GM18517 (cell line): ENCODE results near the gene SLC2A5.

Experiments
- ATAC-seq: cut with Tn5 transposase; IDR thresholded peaks from one replicate; pipeline ENCODE4 v1.9.1; 2021; ENCODE audit warnings: mild to moderate bottlenecking, moderate library complexity; ENCODE audit not compliant: unreplicated experiment

SLC2A5 gene

DNA sequence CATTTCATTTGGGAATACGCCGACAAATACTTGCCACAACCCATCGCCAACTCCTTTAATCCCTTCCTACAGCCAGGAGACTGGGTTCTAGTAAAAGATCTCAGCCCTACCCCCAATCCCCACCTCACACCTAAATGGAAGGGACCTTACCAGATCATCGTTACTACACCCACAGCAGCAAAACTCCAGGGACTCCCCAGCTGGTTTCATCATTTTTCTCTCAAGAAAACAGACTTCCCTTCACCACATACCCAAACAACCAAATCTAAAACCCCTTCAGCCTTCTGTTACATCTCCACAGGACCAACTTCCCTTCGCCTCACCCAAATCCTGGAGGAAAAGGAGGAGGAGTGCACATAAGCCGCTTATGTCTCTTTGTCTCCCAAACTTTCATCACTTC, 23.7 kb upstream of the SLC2A5 start:
- ATAC-seq, result no peak

DNA sequence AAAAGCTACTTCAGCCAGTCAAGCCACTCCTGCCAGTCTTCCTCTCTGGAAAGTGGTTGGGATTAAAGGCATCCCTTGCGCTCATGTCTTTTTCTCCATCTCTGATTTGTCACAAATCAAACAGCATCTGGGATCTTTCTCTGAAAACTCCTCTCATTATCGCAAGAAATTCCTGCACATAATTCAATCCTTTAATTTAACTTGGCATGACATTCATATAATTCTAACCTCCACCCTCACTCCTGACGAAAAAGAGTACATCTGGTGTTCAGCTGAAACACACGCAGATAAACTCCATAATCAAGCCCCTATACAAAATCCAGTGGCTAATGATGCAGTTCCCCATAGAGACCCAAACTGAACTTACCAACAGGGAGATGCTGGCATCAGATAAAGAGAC, 19.4 kb upstream of the SLC2A5 start:
- no peak for ATAC-seq

DNA sequence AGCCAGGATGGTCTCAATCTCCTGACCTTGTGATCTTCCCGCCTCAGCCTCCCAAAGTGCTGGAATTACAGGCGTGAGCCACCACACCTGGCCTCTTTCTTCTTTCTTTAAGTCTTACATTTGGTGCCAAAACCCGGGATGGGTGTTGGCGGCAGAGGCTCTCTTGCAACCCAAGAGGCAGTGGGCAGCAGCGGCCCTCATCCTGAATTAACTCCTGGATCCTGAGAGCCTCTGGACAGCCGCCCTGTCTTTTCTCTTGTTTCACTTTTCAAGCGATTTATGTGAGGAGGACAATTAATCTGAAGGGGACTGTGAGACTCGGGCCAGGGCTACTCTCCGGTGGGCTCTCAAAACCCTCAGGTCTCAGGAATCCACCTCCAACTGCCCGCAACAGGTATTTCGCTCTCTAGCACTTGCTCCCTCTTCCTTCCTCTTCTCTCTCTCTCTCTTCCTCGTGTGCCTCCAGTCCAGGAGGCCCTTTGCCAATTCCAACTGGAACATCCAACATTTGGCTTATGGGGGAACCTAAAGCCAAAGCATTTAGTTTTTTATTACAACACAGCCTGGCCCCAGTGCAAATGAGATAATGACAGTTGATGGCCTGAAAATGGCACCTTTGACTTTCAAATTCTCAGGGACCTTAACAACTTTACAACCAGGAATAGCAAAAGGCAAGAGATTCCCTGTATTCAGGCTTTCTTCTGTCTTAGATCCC, 18.1 kb upstream of the SLC2A5 start:
- no peak for ATAC-seq

DNA sequence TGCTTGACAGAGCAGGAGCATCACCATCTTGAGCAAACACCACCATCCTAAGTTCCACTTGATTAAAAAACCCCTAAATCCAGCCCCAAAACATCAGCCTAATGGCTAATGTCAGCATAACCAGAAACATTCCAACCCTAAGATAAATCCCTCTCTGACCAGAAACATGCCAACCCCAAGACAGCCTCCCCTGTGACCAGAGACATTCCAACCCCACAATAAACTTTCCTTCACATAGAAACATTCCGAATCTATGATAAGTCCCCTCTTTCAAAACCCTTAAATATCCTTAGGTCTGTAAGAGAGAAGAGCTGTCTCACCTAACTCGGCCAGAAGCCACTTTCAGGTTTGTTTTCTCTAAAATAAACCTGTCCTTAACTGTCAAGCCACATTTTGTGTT, 17.4 kb upstream of the SLC2A5 start:
- no peak for ATAC-seq

DNA sequence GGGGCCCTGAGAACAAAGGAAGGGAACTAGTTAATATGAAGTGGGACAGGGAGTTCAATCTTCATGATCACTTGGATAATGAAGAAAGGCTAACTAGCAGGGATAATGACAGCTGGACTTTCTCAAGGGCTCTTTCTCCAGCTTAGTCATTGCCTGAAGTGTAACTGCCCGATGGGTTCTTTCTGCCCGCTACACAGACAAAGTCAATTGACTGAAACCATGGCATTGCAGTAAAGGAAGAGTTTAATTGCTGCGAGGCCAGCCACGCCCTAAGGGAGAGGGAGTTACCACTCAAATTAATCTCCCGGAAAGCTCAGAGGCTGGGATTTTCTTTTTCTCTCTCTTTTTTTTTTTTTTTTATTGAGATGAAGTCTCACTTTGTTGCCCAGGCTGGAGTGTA, 16.6 kb upstream of the SLC2A5 start:
- ATAC-seq, result no peak

DNA sequence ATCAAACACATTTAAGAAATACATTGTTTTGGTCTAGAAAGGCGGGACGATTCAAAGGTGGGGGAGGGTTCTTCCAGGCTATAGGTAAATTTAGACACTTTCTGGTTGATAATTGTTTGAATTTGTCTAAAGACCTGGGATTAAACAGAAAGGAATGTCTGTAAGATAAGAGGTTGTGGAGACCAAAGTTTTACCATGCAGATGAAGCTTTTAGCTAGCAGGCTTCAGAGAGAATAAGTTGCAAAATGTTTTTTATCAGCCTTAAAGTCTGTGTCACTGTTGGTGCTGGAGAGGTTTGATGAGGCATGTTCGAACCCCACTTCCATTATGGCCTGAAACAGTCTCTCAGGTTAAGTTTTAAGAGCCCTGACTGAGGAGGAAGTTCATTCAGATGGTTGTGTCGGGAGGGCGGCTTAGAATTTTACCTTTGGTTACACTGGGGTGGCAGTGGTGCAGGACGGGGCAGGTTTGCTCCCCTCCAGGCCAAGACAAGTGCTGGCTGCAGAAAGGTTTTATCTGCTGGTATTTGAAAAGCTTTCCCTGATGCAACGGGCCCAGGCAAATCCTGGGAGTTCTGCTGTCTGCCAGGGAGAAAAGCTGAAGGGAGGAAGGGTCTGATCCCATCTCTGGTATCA, 16.0 kb upstream of the SLC2A5 start:
- no peak for ATAC-seq

DNA sequence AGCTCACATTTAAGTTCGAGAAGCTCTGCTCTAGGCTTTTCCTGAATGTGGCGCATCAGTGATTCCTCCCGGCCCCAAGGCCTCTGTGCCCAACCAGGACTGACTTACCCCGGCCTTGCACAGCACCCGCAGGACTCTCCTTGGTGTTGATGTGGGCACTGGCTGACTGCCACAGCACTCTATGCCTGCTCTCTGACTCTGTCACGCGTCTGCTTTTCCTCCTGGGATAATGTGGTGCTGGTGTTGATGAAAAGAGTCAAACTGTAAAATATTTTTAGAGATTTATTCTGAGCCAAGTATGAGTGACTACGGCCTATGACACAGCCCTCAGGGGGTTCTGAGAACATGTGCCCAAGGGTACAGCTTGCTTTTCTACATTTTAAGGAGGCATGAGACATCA, 15.5 kb upstream of the SLC2A5 start:
- ATAC-seq, result no peak

DNA sequence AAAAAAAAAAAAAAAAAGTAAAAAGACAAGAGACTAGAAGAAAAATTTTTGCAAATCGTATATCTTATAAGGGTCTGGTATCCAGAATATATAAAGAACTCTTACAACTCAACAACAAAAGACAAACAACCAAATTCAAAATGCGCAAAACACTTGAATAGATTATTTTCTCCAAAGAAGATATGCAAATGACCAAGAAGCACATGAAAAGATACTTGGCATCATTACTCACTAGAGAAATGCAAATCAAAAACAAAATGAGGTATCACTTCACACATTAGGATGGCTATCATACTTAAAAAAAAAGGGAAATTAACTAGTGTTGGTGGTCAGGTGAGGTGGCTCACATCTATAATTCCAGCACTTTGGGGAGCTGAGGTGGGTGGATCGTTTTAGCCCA, 12.0 kb upstream of the SLC2A5 start:
- no peak for ATAC-seq

DNA sequence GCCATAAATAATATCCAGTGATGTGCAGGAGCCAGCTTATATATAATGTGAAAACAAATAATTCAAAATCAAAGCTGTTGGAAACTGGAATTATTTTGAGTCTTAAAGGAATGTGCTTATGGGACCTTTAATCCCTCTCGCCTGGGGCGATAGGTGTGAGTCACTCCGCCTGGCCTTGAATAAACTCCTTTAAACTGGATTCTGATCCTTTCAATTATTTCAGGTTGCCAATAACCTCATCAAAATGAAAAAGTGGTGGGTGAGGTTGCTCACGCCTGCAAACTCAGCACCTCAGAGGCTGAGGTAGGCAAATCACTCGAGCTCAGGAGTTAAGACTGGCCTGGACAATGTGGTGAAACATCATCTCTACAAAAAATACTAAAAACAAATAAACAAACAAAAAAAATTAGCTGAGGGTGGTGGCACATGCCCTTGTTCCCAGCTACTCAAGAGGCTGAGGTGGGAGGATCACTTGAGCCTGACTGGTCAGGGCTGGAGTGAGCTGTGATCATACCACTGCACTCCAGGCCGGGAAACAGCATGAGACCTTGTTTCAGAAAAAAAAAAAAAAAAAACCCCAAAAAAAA, 11.4 kb upstream of the SLC2A5 start:
- no peak for ATAC-seq

DNA sequence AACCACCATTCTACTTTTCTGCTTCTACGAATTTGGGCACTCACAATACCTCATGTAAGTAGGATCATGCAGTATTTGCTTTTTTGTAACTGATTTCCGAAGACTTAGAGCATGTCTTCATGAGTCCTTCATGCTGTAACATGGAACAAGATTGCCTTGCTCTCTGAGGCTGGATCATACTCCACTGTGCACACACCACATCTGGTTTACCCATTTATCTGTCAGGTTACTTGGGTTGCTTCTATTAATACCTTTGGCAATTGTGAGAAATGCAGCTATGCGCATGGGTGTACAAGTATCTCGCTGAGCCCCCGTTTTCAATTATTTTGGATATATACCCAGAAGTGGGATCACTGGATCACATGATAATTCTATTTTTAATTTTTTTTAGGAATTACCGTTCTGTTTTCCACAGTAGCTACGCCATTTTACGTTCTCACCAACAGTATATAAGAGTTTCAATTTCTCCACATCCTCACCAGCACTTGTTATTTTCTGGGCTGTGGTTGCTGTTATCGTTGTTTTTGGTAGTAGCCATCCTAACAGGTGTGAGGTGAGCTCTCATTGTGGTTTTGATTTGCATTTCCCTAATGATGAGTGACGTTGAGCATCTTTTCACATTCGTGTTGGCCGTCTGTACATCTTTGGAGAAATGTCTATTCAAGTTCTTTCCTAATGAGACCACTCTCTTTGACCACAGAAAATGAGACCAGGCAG, 10.7 kb upstream of the SLC2A5 start:
- peak; percentile 52 for ATAC-seq

DNA sequence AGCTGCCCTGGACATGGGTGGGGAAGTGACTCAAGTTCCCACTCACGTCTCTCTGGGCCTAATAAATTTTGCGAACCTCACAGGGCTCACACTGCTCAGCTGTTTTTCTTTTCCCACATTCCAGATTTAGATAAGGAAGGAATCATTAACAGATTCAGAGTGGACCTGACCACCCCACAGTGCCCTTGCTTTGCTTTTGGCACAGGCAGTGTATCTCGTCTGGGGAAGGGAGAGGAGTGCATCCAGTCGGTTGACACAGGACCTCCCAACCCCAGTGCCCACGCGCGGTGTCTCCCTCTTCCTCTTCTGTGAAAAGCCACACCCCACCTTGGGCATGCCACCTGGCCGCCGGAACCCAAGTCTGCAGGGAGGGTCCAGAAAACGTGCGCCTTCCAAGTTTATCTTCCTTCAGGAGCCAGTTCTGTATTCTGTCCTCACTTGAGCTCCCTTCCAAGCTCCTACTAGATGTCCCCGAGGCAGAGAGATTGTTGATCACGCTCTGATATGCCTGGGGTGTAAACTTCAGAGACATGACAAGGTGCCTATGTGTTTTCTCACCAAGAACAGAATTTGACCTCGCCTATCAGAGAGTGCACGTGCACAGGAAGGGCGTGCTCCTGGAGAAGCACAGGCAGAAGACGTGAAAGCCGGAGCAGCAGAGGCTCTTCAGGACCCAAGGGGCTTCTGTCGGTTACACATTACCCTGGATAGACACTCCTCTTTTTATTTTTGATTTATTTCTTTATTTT, 9.5 kb upstream of the SLC2A5 start:
- ATAC-seq, result no peak

DNA sequence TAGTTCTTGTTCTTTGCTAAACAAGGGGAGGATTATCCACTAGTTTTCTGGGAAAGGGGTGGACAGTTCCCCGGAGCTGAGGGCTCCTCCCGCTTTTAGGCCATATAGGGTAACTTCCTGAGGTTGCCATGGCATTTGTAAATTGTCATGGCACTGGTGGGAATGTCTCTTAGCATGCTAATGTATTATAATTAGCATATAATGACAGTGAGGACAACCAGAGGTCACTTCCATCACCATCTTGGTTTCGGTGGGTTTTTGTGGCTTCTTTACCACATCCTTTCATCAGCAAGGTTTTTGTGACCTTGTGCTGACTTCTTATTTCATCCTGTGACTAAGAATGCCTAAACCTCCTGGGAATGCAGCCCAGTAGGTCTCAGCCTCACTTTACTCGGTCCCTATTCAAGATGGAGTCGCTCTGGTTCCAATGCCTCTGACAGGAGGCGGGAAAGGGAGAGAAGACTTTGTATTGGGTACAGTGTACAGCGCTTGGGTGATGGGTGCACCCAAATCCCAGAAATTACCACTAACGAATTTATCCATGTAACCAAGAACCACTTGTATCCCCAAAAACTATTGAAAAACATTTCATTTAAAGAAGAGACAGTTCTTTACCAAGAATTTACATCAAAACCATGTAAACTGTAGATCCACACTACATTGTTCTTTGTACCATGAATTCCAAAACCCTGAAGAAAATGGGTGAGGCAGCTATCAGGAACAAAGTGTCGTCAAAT, 8.7 kb upstream of the SLC2A5 start:
- ATAC-seq, result no peak

DNA sequence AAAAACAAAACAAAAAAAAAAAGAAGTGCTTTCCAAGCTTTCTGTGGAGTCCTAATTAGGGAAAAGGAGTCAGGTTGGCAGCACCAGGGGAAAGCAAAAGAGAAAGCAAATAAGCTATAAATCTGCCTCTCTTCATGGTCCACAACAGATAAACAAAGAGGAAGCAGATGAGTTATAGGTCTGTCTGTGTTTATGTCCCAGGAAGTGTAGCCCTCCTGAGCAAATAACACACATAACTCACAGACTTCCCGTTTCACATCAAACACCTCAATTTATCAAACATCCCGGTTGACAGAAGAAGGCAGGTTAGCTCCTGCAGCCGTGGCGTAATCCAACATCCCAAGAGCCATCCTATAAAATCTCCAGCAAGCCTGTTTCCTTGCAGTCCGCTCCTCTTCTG, 5.6 kb upstream of the SLC2A5 start:
- ATAC-seq, result no peak

DNA sequence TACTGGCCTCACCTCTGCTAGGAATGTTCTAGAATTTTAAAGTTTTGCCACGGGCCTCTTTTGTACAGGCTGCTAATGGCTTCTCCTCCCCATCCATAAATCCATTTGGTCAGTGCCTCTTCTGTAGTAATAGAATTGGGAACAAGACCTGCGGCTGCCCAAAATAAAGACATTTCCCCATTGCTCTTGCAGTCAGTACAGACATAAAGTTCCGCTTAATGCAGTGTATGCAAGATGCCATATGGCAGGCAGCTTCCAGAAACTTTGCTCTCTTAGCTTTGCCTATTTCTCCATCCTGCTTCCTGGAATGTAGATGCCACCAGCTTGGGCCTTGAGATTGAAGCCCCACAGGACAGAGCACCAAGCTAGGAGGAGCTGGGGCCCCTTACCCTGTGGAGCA, 3.7 kb upstream of the SLC2A5 start:
- no peak for ATAC-seq

DNA sequence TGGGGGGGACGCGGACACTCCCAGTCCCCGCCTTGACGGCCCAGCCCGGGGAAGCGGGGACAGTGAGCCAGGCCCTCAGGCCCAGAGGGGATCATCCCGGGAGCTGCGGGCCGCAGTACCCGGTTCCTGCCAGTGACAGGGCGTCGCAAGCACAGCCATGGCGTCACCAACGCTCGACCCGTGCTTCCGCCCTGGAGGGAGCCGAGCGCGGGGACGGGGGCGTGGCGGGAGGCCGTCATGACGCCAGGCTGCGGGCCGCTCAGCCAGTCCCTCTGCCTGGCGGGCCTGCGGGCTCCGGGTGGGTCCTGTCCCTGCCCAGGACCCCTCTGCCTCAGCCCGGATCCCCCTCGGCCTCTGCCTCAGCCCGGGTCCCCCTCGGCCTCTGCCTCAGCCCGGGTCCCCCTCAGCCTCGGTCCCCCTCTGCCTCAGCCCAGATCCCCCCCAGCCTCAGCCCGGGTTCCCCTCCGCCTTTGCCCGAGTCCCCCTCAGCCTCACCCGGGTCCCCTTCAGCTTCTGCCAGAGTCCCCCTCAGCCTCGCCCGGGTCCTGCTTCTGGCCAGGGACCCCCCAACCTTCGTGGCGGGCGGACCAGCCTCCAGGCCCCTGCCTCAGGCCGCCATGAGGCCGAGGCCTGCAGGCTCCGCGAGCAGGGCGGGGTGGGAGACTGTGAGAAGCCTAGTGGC, 2.3 kb upstream of the SLC2A5 start:
- ATAC-seq, result no peak

DNA sequence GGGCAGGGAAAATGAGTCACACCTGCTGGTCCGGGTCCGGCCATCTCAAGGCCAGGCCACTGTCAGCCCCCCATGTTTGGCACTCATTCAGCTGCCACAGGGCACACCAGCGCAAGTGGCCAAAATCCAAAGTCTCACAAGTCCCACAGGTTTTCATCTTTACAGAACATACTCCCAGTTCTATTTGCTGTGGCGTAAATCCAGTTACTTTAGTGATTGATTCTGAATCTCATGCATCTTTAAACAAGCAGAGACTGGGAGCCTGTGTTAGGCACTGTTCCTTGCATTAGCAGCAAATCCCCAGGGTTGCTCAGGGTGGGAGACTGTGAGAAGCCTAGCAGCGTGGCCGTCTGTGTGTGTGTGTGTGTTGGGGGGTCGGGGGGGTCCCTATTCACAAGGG, 1.1 kb upstream of the SLC2A5 start:
- no peak for ATAC-seq

DNA sequence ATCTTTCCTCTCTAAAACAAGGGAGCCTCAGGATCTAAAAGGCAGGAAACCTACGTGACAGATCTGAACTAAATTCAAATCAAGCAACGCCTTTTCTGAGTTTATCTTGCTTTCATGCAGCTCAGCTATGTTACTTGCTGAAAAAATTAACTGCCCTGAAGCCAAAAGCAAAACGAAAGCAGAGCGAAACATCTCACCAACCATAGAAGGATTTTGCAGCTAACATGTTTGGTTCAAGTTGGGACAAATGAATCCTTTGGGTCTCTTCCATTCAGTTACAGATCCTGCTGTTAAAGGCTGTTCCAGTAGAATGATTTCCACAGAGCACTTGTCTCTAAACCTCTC, 482 bp downstream of the SLC2A5 start:
- no peak for ATAC-seq

DNA sequence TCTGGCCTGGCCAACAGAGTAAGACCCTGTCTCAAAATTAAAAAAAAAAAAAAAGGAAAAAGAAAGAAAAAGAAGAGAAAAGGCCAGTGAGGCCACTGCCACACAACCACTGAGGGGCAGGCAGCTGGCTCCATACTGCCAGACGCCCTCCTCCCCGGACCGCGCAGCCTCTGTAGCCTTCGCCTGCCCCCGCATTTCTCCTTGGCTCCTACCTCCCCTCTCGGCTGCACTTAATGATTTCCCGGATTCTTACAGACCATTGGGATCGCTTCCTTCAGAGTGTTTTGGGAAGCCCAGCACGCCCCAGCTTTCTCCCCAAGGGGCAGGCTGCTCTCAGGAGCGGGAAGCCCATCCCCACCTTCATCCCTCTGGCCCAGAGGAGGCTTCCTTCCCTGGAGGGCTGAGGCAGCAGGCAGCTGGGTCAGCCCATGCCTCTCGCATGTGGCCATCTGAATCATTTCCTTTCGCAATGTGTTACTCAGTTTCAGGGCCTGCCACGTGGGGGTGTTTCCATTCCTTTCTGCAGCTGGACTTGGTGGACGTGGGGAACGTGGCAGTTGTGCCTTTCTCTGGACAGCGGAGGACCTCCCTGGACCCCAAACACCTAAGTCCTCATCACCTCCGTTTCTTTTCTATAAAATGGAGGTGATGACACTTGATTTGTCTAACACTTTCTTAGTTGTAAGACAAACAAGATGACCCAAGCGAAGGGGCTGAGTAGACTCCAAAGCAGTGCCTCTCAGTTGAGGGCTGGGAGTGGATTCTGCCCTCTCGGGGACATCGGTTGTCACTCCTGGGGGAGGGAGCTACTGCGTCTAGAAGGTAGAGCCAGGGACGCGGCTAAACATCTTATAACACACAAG, 2.3 kb downstream of the SLC2A5 start:
- ATAC-seq, result no peak

DNA sequence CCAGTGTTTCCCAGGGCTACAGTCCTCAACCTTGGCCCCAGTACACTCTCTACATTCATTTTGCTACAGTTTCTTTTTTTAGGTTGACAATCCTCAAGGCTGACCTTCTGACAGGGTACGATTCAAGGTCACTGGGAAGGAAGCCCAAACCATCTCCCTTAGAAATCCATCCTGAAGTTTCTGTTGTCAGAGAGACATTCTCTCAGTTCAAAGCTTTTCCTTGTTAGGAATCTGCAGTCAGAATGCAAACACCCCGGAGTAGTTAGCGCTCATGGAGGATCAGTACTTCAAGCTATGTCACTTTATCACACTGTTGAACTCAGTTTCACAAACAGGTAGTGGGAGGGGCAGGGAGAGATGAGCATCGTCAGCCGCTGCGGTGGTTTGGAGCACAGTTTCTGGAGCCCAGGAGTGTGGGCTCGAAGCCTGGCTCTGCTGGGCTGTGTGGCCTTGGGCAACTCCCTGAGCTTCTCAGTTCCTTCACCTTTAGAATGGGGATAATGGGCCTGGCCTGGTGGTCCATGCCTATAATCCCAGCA, 4.2 kb downstream of the SLC2A5 start:
- ATAC-seq, result no peak
